ENCODE data around the gene CAPZA2.

DNA sequence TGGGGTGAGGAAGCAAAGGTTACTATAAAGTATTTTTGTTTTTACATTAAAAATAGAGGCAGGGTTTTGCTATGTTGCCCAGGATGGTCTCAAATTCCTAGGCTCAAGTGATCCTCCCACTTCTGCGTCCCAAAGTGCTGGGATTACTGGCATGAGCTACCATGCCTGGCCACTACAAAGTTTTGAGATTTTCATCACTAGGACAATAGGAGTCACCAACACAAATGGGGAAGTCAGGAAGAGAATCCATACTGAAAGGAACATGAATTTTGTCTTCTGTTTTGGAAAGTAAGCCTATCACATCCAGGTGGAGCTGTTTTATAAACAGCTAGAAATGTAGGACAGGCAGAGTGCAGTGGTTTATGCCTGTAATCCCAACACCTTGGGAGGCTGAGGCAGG lies 20.0 kb upstream of the CAPZA2 start:
- TF ChIP-seq, protein P1, sequence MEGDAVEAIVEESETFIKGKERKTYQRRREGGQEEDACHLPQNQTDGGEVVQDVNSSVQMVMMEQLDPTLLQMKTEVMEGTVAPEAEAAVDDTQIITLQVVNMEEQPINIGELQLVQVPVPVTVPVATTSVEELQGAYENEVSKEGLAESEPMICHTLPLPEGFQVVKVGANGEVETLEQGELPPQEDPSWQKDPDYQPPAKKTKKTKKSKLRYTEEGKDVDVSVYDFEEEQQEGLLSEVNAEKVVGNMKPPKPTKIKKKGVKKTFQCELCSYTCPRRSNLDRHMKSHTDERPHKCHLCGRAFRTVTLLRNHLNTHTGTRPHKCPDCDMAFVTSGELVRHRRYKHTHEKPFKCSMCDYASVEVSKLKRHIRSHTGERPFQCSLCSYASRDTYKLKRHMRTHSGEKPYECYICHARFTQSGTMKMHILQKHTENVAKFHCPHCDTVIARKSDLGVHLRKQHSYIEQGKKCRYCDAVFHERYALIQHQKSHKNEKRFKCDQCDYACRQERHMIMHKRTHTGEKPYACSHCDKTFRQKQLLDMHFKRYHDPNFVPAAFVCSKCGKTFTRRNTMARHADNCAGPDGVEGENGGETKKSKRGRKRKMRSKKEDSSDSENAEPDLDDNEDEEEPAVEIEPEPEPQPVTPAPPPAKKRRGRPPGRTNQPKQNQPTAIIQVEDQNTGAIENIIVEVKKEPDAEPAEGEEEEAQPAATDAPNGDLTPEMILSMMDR (IDR thresholded peaks at IDR 0.05; ENCODE audit: low read length): no peak
- TF ChIP-seq EZH2 (IDR thresholded peaks at IDR 0.05; ENCODE audit: borderline replicate concordance, low read length): no peak
